K562 (cell line): ENCODE measurements around the gene CPPED1. TPM values are rescaled to one million over a fixed set of nuclear protein-coding genes. Genes with fewer than 3 reads are reported as not detected.

Source experiments
- ATAC-seq: fragments of 200-7000 bp; cut with Tn5 transposase; 3 replicates; pipeline ENCODE4 v1.9.1; 2020; ENCODE audit warnings: moderate library complexity
- BruUV-seq: library from RNA; stranded (reverse); fragments of 400-500 nt; replicated peaks from 2 replicates; lab custom pipeline; 2021; lab: Mats Ljungman, UMichigan
- CTCF ChIA-PET: fragments of 300-600 bp; formaldehyde crosslinking; extraction: SDS; loops from one replicate; lab custom pipeline; 2021; ENCODE audit warnings: low intra/inter-chr PET ratio; lab: Yijun Ruan, JAX
- POLR2A ChIA-PET: fragments of 300-600, 350-650 bp; sonication (Branson Sonifier 250); formaldehyde crosslinking; extraction: SDS; loops from one replicate; lab custom pipeline; 2021; ENCODE audit warnings: antibody characterized with exemption, inconsistent platforms; lab: Yijun Ruan, JAX
- DNase-seq, 4 experiments: peaks; one replicate each; pipeline versions ENCODE4 v3.0.0 to v3.0.0-alpha.2; 2011 to 2018; ENCODE audit warnings: low spot score in 3 of 4, mixed read lengths in 3 of 4; ENCODE audit errors: extremely low read depth in 1 of 4
- FAIRE-seq: peaks from 2 replicates; lab custom pipeline; 2011; peaks lifted over from hg19 to GRCh38; lab: Jason Lieb, UNC
- H2AFZ ChIP-seq: 2 replicates; pipeline ENCODE4 v1.6.0; 2011; ENCODE audit warnings: low read depth, low read length, control low read depth, inconsistent platforms
- H3K27ac ChIP-seq: fragments of 200-600 bp; 3 replicates; pipeline ENCODE4 v1.8.0; 2011; ENCODE audit warnings: low read depth, mild to moderate bottlenecking, control low read depth, inconsistent platforms, low read length, moderate library complexity, mixed read lengths; ENCODE audit errors: extremely low read depth
- H3K27me3 ChIP-seq, 2 experiments: fragments of 300-600 bp in 1 of 2; 2 replicates in 1 of 2; 3 replicates in 1 of 2; pipeline versions ENCODE4 v1.6.0 to v1.8.0; 2011; ENCODE audit warnings: inconsistent platforms in 2 of 2, low read length in 2 of 2, mild to moderate bottlenecking in 1 of 2, mixed read lengths in 1 of 2, moderate library complexity in 1 of 2; ENCODE audit not compliant: control insufficient read depth in 2 of 2, insufficient read depth in 2 of 2
- H3K36me3 ChIP-seq: fragments of 300-600 bp; 3 replicates; pipeline ENCODE4 v1.8.0; 2011; ENCODE audit warnings: mild to moderate bottlenecking, low read length, inconsistent platforms; ENCODE audit not compliant: control insufficient read depth, insufficient read depth
- H3K4me1 ChIP-seq, 2 experiments: fragments of 200-600 bp in 1 of 2; replicated peaks in 1 of 2; 2 replicates in 1 of 2; 3 replicates in 1 of 2; pipeline versions ENCODE4 v1.5.1 to v1.8.0; 2011; ENCODE audit warnings: inconsistent platforms in 2 of 2, low read length in 2 of 2, mild to moderate bottlenecking in 1 of 2, mixed read lengths in 1 of 2, moderate library complexity in 1 of 2; ENCODE audit not compliant: control insufficient read depth in 2 of 2, insufficient read depth in 2 of 2
- H3K4me2 ChIP-seq: 2 replicates; pipeline ENCODE4 v1.6.1; 2011; ENCODE audit warnings: low read length, control low read depth, inconsistent platforms, mixed read lengths; ENCODE audit not compliant: insufficient read depth
- H3K4me3 ChIP-seq: fragments of 200-600 bp; sonication (generic), shearing (Covaris generic); 2 replicates; pipeline ENCODE4 v1.5.1; 2016; ENCODE audit warnings: control low read depth, inconsistent platforms
- H3K79me2 ChIP-seq: fragments of 200-600 bp; 3 replicates; pipeline ENCODE4 v1.8.0; 2011; ENCODE audit warnings: low read length, inconsistent platforms; ENCODE audit not compliant: control insufficient read depth, insufficient read depth
- H3K9ac ChIP-seq, 2 experiments: 2 replicates each; pipeline versions ENCODE4 v1.6.0 to v1.6.1; 2011; ENCODE audit warnings: low read depth in 2 of 2, low read length in 2 of 2, control low read depth in 1 of 2, inconsistent platforms in 1 of 2, mild to moderate bottlenecking in 1 of 2, mixed read lengths in 1 of 2; ENCODE audit not compliant: insufficient read depth in 1 of 2
- H3K9me1 ChIP-seq: one replicate; pipeline ENCODE4 v1.6.0; 2011; ENCODE audit warnings: inconsistent platforms, mild to moderate bottlenecking, low read length, moderate library complexity; ENCODE audit not compliant: control insufficient read depth, insufficient read depth
- H3K9me3 ChIP-seq: replicated peaks from 2 replicates; pipeline ENCODE4 v1.5.1; 2011; ENCODE audit warnings: low read depth, low read length, inconsistent platforms; ENCODE audit not compliant: control insufficient read depth, insufficient read depth
- H4K20me1 ChIP-seq: replicated peaks from 2 replicates; pipeline ENCODE4 v1.6.1; 2011; ENCODE audit warnings: low read length, inconsistent platforms, mixed read lengths; ENCODE audit not compliant: control insufficient read depth, insufficient read depth
- BRF2 ChIP-seq: IDR thresholded peaks from 3 replicates; pipeline ENCODE4 v1.6.1; 2011; ENCODE audit warnings: borderline replicate concordance, mild to moderate bottlenecking; ENCODE audit not compliant: insufficient read length, insufficient read depth
- DNMT1 ChIP-seq: fragments of 450-650 bp; IDR thresholded peaks from 2 replicates; pipeline ENCODE4 v1.6.1; 2016; ENCODE audit warnings: antibody characterized with exemption, mild to moderate bottlenecking
- MLLT1 ChIP-seq, 2 experiments: fragments of 450-650 bp; IDR thresholded peaks; 2 replicates each; pipeline ENCODE4 v1.6.1; 2016
- MTA2 ChIP-seq: fragments of 450-650 bp; IDR thresholded peaks from 2 replicates; pipeline ENCODE4 v1.6.1; 2016; ENCODE audit warnings: low read depth
- NUFIP1 ChIP-seq: fragments of 450-650 bp; IDR thresholded peaks from 2 replicates; pipeline ENCODE4 v1.6.1; 2018; ENCODE audit not compliant: partially characterized antibody
- RAD51 ChIP-seq: fragments of 450-650 bp; IDR thresholded peaks from 2 replicates; pipeline ENCODE4 v1.7.1; 2016; ENCODE audit warnings: low read depth, mild to moderate bottlenecking, borderline replicate concordance
- STAG1 ChIP-seq: sonication (generic); formaldehyde crosslinking; IDR thresholded peaks from 2 replicates; pipeline ENCODE4 v1.5.0; 2020; ENCODE audit warnings: missing genetic modification reagents, borderline replicate concordance
- TOE1 ChIP-seq, 2 experiments: fragments of 450-650 bp in 1 of 2; sonication (generic) in 1 of 2; formaldehyde crosslinking in 1 of 2; IDR thresholded peaks; 2 replicates each; pipeline versions ENCODE4 v1.7.1 to v1.8.0; 2016 to 2022; ENCODE audit warnings: borderline replicate concordance in 2 of 2, mild to moderate bottlenecking in 2 of 2, antibody characterized with exemption in 1 of 2, inconsistent platforms in 1 of 2, low read depth in 1 of 2, missing genetic modification reagents in 1 of 2, moderate library complexity in 1 of 2
- WGBS: fragments of 100-300 bp; shearing (Covaris generic); methylation state at CpG from one replicate; pipeline ENCODE4 v1.1.6; 2016; ENCODE audit warnings: low coverage, mixed read lengths; ENCODE audit not compliant: insufficient coverage; ENCODE audit errors: missing lambda C conversion rate; 5-methylcytosine and 5-hydroxymethylcytosine counted together
- in situ Hi-C: fragments of 300-500 bp; cut with MboI; formaldehyde crosslinking; loops from 4 replicates; pipeline ENCODE4 v1.15.0; 2018; ENCODE audit warnings: inconsistent platforms, mixed read lengths
- intact Hi-C: fragments of 100-400 bp; cut with micrococcal nuclease; formaldehyde crosslinking; loops from 2 replicates; pipeline ENCODE4 v1.14.2; 2022
- polyA plus RNA-seq, 8 experiments: library from polyadenylated mRNA; depleted of rRNA in 4 of 8; stranded (reverse) in 5 of 8; unstranded in 3 of 8; fragments of >200 nt; fragmentation: Nextera tagmentation in 2 of 8; fragmentation: Illumina TruSeq in 1 of 8; extraction: Ambion mirVana in 2 of 8; extraction: Trizol in 1 of 8; gene quantifications; 2 replicates each; pipeline versions ENCODE4 v1.2.1 to v1.2.3, GENCODE V29; 2011 to 2014; ENCODE audit warnings: inconsistent platforms in 1 of 8, missing spikeins in 1 of 8
- total RNA-seq, 7 experiments: library from RNA; depleted of rRNA in 6 of 7; stranded (reverse); fragments of >200 nt in 6 of 7; fragmentation: Illumina TruSeq in 2 of 7; extraction: Trizol in 2 of 7; gene quantifications; 2 replicates each; pipeline versions ENCODE4 v1.2.1 to v1.2.3, GENCODE V29; 2011 to 2021; ENCODE audit warnings: low replicate concordance in 1 of 7
- TF ChIP-seq, protein P1 (sequence below): fragments of 450-650 bp; formaldehyde crosslinking; IDR thresholded peaks from 2 replicates; pipeline ENCODE4 v1.4.0; 2020; ENCODE audit warnings: mild to moderate bottlenecking, moderate library complexity

Gene CPPED1
- total and polyA plus RNA-seq, 9 of the 15 experiments (the other 6 are each of a cell fraction or from before 2014, with no cell fraction given): 7.5 to 25.7 (median 16.9) TPM

- Histone ChIP-seq H3K9me1 (no peaks in the 10 kb centered on the region), H3K27ac (no peak overlapping the region), H3K9ac (no peak overlapping the region), H3K27me3 (no peaks in the 10 kb centered on the region), H3K79me2 (no peaks in the 10 kb centered on the region; the same call in 2 of the 3 replicates), H4K20me1 (no peaks in the 10 kb centered on the region), H3K4me3 (no peak overlapping the region), H3K4me2 (no peak overlapping the region), H2AFZ (no peak overlapping the region), H3K36me3 (peaks cover 25% of the 10 kb centered on the region; the same call in 2 of the 3 replicates), H3K4me1 (no peaks in the 10 kb centered on the region; a peak in 1 of 5 replicates)
- intact Hi-C loops (no loop called here), in situ Hi-C loops (no loop called here)
- FAIRE-seq (no peak), ATAC-seq (no peak), DNase-seq (no peak)
- ChIA-PET CTCF (no interaction called here), POLR2A (interaction anchor here (0.6 kb wide), 1 partner anchor 1330 kb away, joined by 3 read pairs; no protein-coding TSS in a partner anchor)
- WGBS: 81% methylated on average over 2 of the region's 2 CpGs
- BruUV-seq: no TSS peak
- no peak for TF ChIP-seq STAG1 (CRISPR knock-in tag)
- no peak for TF ChIP-seq RAD51
- no peak for TF ChIP-seq BRF2
- TF ChIP-seq, all 486 proteins: peak for 0
- 0 out of 2 replicates have a peak, but pooled peaks cover 3% of the 10 kb centered on the region for H3K9me3 ChIP-seq
These were observed 23.2 kb downstream of the CPPED1 start for GRCh38 chr16:12780467-12780866.

GRCh38 chr16:12778726-12779125, 25.0 kb downstream of the CPPED1 start:
- CTCF ChIA-PET: no interaction called here
- H3K36me3 ChIP-seq: peaks cover 29% of the 10 kb centered on the region; the same call in 2 of the 3 replicates
- H3K27ac ChIP-seq: no peak overlapping the region
- H3K4me1 ChIP-seq: no peaks in the 10 kb centered on the region; a peak in 1 of 5 replicates
- no peaks in the 10 kb centered on the region for H3K9me3 ChIP-seq
- H4K20me1 ChIP-seq: no peaks in the 10 kb centered on the region
- ATAC-seq (no peak), DNase-seq (no peak), FAIRE-seq (no peak)
- no peaks in the 10 kb centered on the region for H3K9me1 ChIP-seq
- H2AFZ ChIP-seq: no peak overlapping the region
- H3K9ac ChIP-seq: no peak overlapping the region
- no TSS peak for BruUV-seq
- in situ Hi-C loops (no loop called here), intact Hi-C loops (no loop called here)
- no peak overlapping the region for H3K4me3 ChIP-seq
- no peak overlapping the region for H3K4me2 ChIP-seq
- no peaks in the 10 kb centered on the region for H3K27me3 ChIP-seq
- POLR2A ChIA-PET: interaction anchor here (0.7 kb wide), 1 partner anchor 9 kb away, joined by 3 read pairs; no protein-coding TSS in a partner anchor
- H3K79me2 ChIP-seq: no peaks in the 10 kb centered on the region; the same call in 2 of the 3 replicates
- 88% methylated on average over 2 of the region's 2 CpGs for WGBS
- no peak for TF ChIP-seq TOE1 (IDR thresholded peaks at IDR 0.05; ENCODE audit: borderline replicate concordance)
- no peak for TF ChIP-seq TOE1 (CRISPR knock-in tag; IDR thresholded peaks at IDR 0.05; ENCODE audit: borderline replicate concordance, low read depth)
- TF ChIP-seq MTA2: no peak
- TF ChIP-seq, protein P1, sequence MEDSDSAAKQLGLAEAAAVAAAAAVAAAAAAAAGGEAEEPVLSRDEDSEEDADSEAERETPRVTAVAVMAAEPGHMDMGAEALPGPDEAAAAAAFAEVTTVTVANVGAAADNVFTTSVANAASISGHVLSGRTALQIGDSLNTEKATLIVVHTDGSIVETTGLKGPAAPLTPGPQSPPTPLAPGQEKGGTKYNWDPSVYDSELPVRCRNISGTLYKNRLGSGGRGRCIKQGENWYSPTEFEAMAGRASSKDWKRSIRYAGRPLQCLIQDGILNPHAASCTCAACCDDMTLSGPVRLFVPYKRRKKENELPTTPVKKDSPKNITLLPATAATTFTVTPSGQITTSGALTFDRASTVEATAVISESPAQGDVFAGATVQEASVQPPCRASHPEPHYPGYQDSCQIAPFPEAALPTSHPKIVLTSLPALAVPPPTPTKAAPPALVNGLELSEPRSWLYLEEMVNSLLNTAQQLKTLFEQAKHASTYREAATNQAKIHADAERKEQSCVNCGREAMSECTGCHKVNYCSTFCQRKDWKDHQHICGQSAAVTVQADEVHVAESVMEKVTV (CRISPR knock-in tag): no peak
- no peak for TF ChIP-seq DNMT1
- TF ChIP-seq NUFIP1: no peak
- TF ChIP-seq MLLT1 (IDR thresholded peaks at IDR 0.05): no peak
